ENCODE results near the gene LSAMP.
"Not testable (repeated sequence)": the region's sequence is repeated elsewhere in the genome, so short reads cannot be mapped to it uniquely, and the experiment has no call there.

The LSAMP gene

GRCh38 chr3:115862099-115862498 lies 583.2 kb downstream of the LSAMP start:
- DNase-seq, result no peak

- no peak for DNase-seq
These were observed 584.0 kb downstream of the LSAMP start for GRCh38 chr3:115861166-115861733.

GRCh38 chr3:115860766-115861165 lies 584.5 kb downstream of the LSAMP start:
- DNase-seq, result no peak

GRCh38 chr3:115859002-115859807 lies 586.1 kb downstream of the LSAMP start:
- no peak for DNase-seq

- DNase-seq, result no peak
These were observed 587.7 kb downstream of the LSAMP start for GRCh38 chr3:115857518-115858136.

GRCh38 chr3:115855911-115856310 lies 589.4 kb downstream of the LSAMP start:
- no peak for DNase-seq

- DNase-seq, result no peak
These were observed 592.2 kb downstream of the LSAMP start for GRCh38 chr3:115853104-115853503.

- no peak for DNase-seq
These were observed 593.0 kb downstream of the LSAMP start for GRCh38 chr3:115852278-115852677.

GRCh38 chr3:115851571-115851970 lies 593.7 kb downstream of the LSAMP start:
- no peak for DNase-seq

GRCh38 chr3:115848641-115849040 lies 596.6 kb downstream of the LSAMP start:
- no peak for DNase-seq

- DNase-seq, result no peak
These were observed 599.3 kb downstream of the LSAMP start for GRCh38 chr3:115845986-115846385.

- DNase-seq, result not testable (repeated sequence)
These were observed 600.6 kb downstream of the LSAMP start for GRCh38 chr3:115844729-115845128.

GRCh38 chr3:115843206-115843605 lies 602.1 kb downstream of the LSAMP start:
- no peak for DNase-seq

- DNase-seq, result no peak
These were observed 606.0 kb downstream of the LSAMP start for GRCh38 chr3:115839246-115839645.

- DNase-seq, result no peak
These were observed 606.5 kb downstream of the LSAMP start for GRCh38 chr3:115838786-115839185.

- no peak for DNase-seq
These were observed 608.3 kb downstream of the LSAMP start for GRCh38 chr3:115836944-115837343.

- DNase-seq, result no peak
These were observed 609.3 kb downstream of the LSAMP start for GRCh38 chr3:115835946-115836345.

- no peak for DNase-seq
These were observed 611.2 kb downstream of the LSAMP start for GRCh38 chr3:115834068-115834467.

- DNase-seq, result no peak
These were observed 612.2 kb downstream of the LSAMP start for GRCh38 chr3:115833074-115833473.

- no peak for DNase-seq
These were observed 613.0 kb downstream of the LSAMP start for GRCh38 chr3:115832265-115832664.

- DNase-seq, result no peak
These were observed 613.4 kb downstream of the LSAMP start for GRCh38 chr3:115831864-115832263.

- DNase-seq, result no peak
These were observed 614.4 kb downstream of the LSAMP start for GRCh38 chr3:115830764-115831395.

GRCh38 chr3:115828401-115828800 lies 616.9 kb downstream of the LSAMP start:
- no peak for DNase-seq

- DNase-seq, result no peak
These were observed 617.8 kb downstream of the LSAMP start for GRCh38 chr3:115827495-115827894.
